Prostate gland (tissue), 2 donors: ENCODE data around the gene TEC. TPM values are rescaled to one million over a fixed set of nuclear protein-coding genes. Genes with fewer than 3 reads are reported as not detected.
A peak's percentile ranks its signal among the peaks of the same experiment; 100 is the strongest.

ENCODE experiments used
- DNase-seq: peaks from one replicate; pipeline ENCODE4 v3.0.0-alpha.2; 2019; ENCODE audit warnings: low spot score
- H3K27ac ChIP-seq, 2 donors: fragments of 200-600 bp; sonication (generic); 2 replicates each; pipeline ENCODE4 v1.5.1; 2017 to 2019
- H3K27me3 ChIP-seq: fragments of 200-600 bp; sonication (generic); replicated peaks from 2 replicates; pipeline ENCODE4 v1.5.1; 2019; ENCODE audit not compliant: insufficient read depth
- H3K36me3 ChIP-seq, 2 donors: fragments of 200-600 bp; sonication (generic); 1 replicate in 1 of 2; 2 replicates in 1 of 2; pipeline versions ENCODE4 v1.5.1 to v1.8.1; 2017 to 2019
- H3K4me1 ChIP-seq: fragments of 200-600 bp; sonication (generic); replicated peaks from 2 replicates; pipeline ENCODE4 v1.5.1; 2019
- H3K4me3 ChIP-seq, 2 donors: fragments of 200-600 bp; sonication (generic); 2 replicates each; pipeline ENCODE4 v1.5.1; 2017 to 2019
- H3K9me3 ChIP-seq: fragments of 200-600 bp; sonication (generic); 2 replicates; pipeline ENCODE4 v1.5.1; 2017
- CTCF ChIP-seq, 4 experiments: fragments of 200-600 bp in 2 of 4; fragments of 450-650 bp in 2 of 4; sonication (generic) in 2 of 4; IDR thresholded peaks; 1 replicate in 3 of 4; 2 replicates in 1 of 4; pipeline ENCODE4 v1.5.1; 2016 to 2019; ENCODE audit warnings: antibody characterized with exemption in 4 of 4, mild to moderate bottlenecking in 2 of 4, moderate library complexity in 2 of 4
- POLR2A ChIP-seq: fragments of 450-650 bp; IDR thresholded peaks from one replicate; pipeline ENCODE4 v1.6.1; 2016; ENCODE audit warnings: antibody characterized with exemption, mild to moderate bottlenecking
- POLR2AphosphoS5 ChIP-seq: sonication (generic); formaldehyde crosslinking; IDR thresholded peaks from one replicate; pipeline ENCODE4 v1.6.1; 2017; ENCODE audit warnings: antibody characterized with exemption
- WGBS: methylation state at CpG from one replicate; pipeline ENCODE4 v1.1.5; 2018; 5-methylcytosine and 5-hydroxymethylcytosine counted together
- intact Hi-C: fragments of 100-400 bp; cut with DNase I; formaldehyde crosslinking; loops from one replicate; pipeline ENCODE4 v1.14.2; 2022
- total RNA-seq, 2 donors: library from RNA; depleted of rRNA; stranded (reverse); fragments of >200 nt; gene quantifications; one replicate each; pipeline ENCODE4 v1.1.0, GENCODE V29; 2016

Gene TEC
- total RNA-seq, 2 donors from 2014 or later = 0.96 to 6.4 TPM

GRCh38 chr4:48152259-48152658 is 117.4 kb downstream of the TEC start:
- no peak for DNase-seq
- WGBS = 96% methylated on average over 5 of the region's 5 CpGs
- Histone ChIP-seq H3K4me1 (no peaks in the 10 kb centered on the region), H3K9me3 (no peaks in the 10 kb centered on the region), H3K27ac (no peak overlapping the region), H3K4me3 (no peak overlapping the region), H3K27me3 (no peaks in the 10 kb centered on the region), H3K36me3 (no peaks in the 10 kb centered on the region)
- intact Hi-C loops = no loop called here
- TF ChIP-seq POLR2A = no peak
- TF ChIP-seq CTCF (IDR thresholded peaks at IDR 0.05) = no peak
- no peak for TF ChIP-seq POLR2AphosphoS5

GRCh38 chr4:48149827-48150370 is 119.7 kb downstream of the TEC start:
- Histone ChIP-seq H3K4me3 (no peak overlapping the region), H3K9me3 (no peaks in the 10 kb centered on the region), H3K27me3 (no peaks in the 10 kb centered on the region), H3K27ac (no peak overlapping the region), H3K36me3 (no peaks in the 10 kb centered on the region), H3K4me1 (no peaks in the 10 kb centered on the region)
- intact Hi-C loops = no loop called here
- WGBS = 81% methylated on average over 3 of the region's 3 CpGs
- DNase-seq = no peak
- TF ChIP-seq POLR2A (no peak), POLR2AphosphoS5 (no peak), CTCF (IDR thresholded peaks at IDR 0.05) (no peak)

GRCh38 chr4:48147621-48148020 is 122.0 kb downstream of the TEC start:
- 98% methylated on average over 1 of the region's 1 CpG for WGBS
- Histone ChIP-seq H3K27ac (no peak overlapping the region), H3K27me3 (no peaks in the 10 kb centered on the region), H3K4me1 (no peaks in the 10 kb centered on the region), H3K36me3 (no peaks in the 10 kb centered on the region), H3K4me3 (no peak overlapping the region), H3K9me3 (no peaks in the 10 kb centered on the region)
- no peak for TF ChIP-seq CTCF (IDR thresholded peaks at IDR 0.05)
- no peak for TF ChIP-seq POLR2AphosphoS5
- no peak for TF ChIP-seq POLR2A
- DNase-seq = no peak
- intact Hi-C loops = no loop called here

GRCh38 chr4:48141048-48141447 is 128.6 kb downstream of the TEC start:
- Histone ChIP-seq H3K4me3 (no peak overlapping the region), H3K27ac (no peak overlapping the region), H3K27me3 (no peaks in the 10 kb centered on the region), H3K4me1 (no peaks in the 10 kb centered on the region), H3K9me3 (no peaks in the 10 kb centered on the region), H3K36me3 (no peaks in the 10 kb centered on the region)
- TF ChIP-seq POLR2A (no peak), CTCF (IDR thresholded peaks at IDR 0.05) (peak; percentile 15 to 69 (median 64)), POLR2AphosphoS5 (no peak)
- intact Hi-C loops = no loop called here
- no peak for DNase-seq
- WGBS = 57% methylated on average over 2 of the region's 2 CpGs

GRCh38 chr4:48139691-48140090 is 129.9 kb downstream of the TEC start:
- no peak overlapping the region for H3K27ac ChIP-seq
- H3K4me3 ChIP-seq = no peak overlapping the region
- H3K9me3 ChIP-seq = no peaks in the 10 kb centered on the region
- H3K36me3 ChIP-seq = no peaks in the 10 kb centered on the region
- H3K4me1 ChIP-seq = no peaks in the 10 kb centered on the region
- TF ChIP-seq POLR2AphosphoS5 (no peak), POLR2A (no peak), CTCF (IDR thresholded peaks at IDR 0.05) (no peak)
- DNase-seq = no peak
- 60% methylated on average over 3 of the region's 3 CpGs for WGBS
- intact Hi-C loops = no loop called here
- H3K27me3 ChIP-seq = no peaks in the 10 kb centered on the region
